ENCODE results near the gene CLK3. TPM values are rescaled to one million over a fixed set of nuclear protein-coding genes. Genes with fewer than 3 reads are reported as not detected.

The CLK3 gene
- total and polyA plus RNA-seq, 10 of the 15 experiments (the other 5 are each of a cell fraction or from before 2014, with no cell fraction given), result 3.3 to 169 (median 66.2) TPM

- TF ChIP-seq NBN (IDR thresholded peaks at IDR 0.05) (no peak), YBX1 (IDR thresholded peaks at IDR 0.05) (no peak), GABPA (IDR thresholded peaks at IDR 0.05; ENCODE audit: low read depth) (no peak), JUND (IDR thresholded peaks at IDR 0.05; ENCODE audit: low read depth, low read length) (no peak), SIN3A (IDR thresholded peaks at IDR 0.05; ENCODE audit: low read depth, low read length) (no peak), BCL11A (IDR thresholded peaks at IDR 0.05; ENCODE audit: low read depth, low read length) (no peak), HSF1 (IDR thresholded peaks at IDR 0.05; ENCODE audit: low read depth, low read length) (no peak), ZNF592 (IDR thresholded peaks at IDR 0.05) (no peak), KDM1A (IDR thresholded peaks at IDR 0.05; ENCODE audit: borderline replicate concordance) (no peak), CHD4 (IDR thresholded peaks at IDR 0.05) (no peak), NR2C1 (IDR thresholded peaks at IDR 0.05) (no peak), BMI1 (IDR thresholded peaks at IDR 0.05; ENCODE audit: borderline replicate concordance) (no peak), FOXM1 (IDR thresholded peaks at IDR 0.05; ENCODE audit: low read depth, low read length) (no peak)
These were observed 12.1 kb downstream of the CLK3 start (continued) for GRCh38 chr15:74627766-74628165.
